ENCODE measurements around the gene ARMC9.

The ARMC9 gene

DNA sequence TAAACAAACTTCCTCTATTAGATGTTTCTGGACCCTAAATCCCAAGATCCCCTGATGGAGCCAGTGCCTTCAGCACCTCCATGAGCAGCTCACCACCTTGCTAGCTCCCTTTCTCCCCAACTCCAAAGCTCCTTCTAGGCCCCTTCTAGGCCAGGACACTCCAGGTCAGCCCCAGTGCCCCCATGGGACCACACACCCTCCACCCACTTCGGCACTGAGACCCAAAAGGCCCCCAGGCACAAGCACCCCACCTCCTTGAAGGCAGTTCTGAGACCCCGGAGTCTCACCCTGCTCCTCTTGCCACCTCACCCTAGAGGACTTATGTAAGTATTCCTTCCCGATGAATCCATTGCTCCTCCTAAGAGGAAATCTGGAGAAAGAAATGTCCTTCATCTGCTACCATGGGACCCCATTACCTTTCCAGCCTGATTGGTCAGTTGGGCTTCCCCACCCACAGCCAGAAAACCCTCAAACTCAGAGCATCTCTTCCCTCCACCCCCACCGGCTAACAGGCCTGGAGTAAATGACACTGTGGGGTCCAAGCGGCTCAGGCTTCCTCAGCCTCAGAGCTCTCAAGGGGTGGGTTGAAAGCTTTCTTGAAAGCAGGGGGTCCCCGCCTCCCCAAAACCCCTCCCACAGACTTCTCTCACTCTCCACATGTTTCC lies 9.8 kb upstream of the ARMC9 start:
- TF ChIP-seq, protein P1, sequence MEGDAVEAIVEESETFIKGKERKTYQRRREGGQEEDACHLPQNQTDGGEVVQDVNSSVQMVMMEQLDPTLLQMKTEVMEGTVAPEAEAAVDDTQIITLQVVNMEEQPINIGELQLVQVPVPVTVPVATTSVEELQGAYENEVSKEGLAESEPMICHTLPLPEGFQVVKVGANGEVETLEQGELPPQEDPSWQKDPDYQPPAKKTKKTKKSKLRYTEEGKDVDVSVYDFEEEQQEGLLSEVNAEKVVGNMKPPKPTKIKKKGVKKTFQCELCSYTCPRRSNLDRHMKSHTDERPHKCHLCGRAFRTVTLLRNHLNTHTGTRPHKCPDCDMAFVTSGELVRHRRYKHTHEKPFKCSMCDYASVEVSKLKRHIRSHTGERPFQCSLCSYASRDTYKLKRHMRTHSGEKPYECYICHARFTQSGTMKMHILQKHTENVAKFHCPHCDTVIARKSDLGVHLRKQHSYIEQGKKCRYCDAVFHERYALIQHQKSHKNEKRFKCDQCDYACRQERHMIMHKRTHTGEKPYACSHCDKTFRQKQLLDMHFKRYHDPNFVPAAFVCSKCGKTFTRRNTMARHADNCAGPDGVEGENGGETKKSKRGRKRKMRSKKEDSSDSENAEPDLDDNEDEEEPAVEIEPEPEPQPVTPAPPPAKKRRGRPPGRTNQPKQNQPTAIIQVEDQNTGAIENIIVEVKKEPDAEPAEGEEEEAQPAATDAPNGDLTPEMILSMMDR (IDR thresholded peaks at IDR 0.05; ENCODE audit: borderline replicate concordance, insufficient read depth, low read depth, low read length) = no peak
- no peak overlapping the region for H3K4me3 ChIP-seq (ENCODE audit: low read depth, low read length)

DNA sequence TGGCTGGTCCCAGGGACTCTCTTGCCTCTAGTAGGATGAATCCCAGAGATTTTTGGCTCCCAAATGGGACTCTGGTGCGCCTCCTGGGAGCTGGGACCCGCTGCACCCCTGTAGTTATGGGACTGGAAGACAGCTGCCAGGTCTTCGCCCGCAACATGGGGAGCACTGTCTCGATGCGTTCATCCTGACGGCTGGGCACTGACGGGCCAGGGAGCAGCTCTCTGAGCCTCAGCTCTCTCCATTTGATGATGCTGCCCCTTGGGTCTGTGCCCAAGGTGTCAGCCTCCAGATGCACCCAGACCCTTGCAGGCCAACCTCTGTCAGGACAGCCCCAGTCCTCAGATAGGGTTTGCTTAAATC lies 9.3 kb upstream of the ARMC9 start:
- H3K4me3 ChIP-seq (ENCODE audit: low read depth, low read length) = no peak overlapping the region
- TF ChIP-seq, protein P1 (IDR thresholded peaks at IDR 0.05; ENCODE audit: borderline replicate concordance, insufficient read depth, low read depth, low read length) = no peak

DNA sequence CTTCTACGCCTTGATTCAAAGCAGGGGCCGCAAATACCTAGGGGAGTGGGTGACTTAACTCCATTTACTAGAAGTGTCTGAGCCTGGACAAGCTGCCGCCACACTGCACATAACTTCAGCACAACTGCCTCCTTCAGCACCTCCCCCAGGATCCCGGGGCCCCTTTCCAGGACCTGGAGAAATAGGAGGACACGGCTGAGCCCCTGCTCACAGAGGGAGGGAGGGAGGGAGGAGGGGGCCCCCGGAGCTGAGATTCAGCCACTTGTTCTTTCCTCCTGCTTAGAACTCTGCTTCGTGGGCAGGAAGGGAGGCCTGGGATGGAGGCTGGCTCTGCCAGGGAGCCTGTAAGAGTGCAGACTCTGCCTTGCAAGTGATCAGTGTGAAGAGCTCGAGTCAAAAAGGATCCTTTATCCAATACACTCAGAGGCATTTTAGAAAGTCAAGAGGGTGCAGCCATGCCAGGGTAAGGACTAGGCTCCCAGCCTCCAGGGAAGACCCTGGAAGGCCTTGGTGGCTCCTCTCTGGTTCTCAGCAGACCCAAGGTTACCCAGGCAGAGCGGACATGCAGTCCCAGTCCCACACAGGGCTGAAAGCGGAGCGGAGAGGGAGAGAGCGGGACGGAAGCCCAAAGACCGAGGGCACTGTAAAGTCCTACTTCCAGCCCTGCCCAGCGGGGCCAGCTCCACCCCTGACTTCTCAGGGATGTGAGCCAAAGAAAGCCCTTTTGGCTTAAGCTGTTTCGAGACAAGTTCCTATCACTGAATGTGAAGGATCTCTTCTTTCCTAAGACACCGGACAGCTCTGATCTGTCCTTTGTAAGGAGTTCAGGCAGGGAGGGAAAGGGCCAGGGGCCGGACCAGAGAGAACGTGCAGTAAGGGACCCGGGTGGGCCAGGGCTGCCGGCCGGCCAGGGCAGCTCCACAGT lies 8.6 kb upstream of the ARMC9 start:
- H3K4me3 ChIP-seq (ENCODE audit: low read depth, low read length) = no peak overlapping the region
- TF ChIP-seq, protein P1 (IDR thresholded peaks at IDR 0.05; ENCODE audit: borderline replicate concordance, insufficient read depth, low read depth, low read length) = no peak

DNA sequence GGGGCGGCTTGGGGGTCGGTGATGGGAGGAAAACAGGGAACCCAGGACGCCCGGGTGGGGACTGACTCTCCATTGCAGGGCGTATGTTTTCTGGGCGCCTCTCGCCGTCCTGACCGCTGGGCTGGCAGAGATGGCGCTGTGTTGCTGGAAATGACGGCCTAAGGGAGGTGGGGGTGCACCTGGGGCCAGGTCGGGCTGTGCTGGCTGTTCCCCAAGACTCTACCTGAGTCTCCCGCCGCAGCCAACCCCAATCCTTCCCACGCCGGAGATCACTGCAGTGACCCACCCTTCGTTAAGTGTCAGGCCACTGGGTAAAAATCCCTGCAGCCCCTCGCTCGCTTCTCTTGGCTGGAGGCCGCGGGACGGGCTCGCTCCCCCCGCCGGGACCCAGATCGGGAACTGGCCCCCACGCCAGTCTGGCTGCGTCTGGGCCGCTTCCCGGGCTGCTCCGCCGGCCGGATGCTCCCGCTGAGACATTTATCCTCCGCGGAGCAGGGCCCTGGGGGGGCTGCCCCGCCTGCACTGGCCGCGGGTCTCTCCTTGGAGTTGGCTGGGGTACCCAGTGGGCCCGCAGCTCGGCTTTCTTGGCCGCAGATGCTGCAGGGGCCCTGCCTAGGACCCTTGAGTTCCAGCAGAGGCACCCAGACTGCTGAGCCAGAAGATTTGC lies 7.8 kb upstream of the ARMC9 start:
- TF ChIP-seq, protein P1 (IDR thresholded peaks at IDR 0.05; ENCODE audit: borderline replicate concordance, insufficient read depth, low read depth, low read length) = no peak
- no peak overlapping the region for H3K4me3 ChIP-seq (ENCODE audit: low read depth, low read length)

DNA sequence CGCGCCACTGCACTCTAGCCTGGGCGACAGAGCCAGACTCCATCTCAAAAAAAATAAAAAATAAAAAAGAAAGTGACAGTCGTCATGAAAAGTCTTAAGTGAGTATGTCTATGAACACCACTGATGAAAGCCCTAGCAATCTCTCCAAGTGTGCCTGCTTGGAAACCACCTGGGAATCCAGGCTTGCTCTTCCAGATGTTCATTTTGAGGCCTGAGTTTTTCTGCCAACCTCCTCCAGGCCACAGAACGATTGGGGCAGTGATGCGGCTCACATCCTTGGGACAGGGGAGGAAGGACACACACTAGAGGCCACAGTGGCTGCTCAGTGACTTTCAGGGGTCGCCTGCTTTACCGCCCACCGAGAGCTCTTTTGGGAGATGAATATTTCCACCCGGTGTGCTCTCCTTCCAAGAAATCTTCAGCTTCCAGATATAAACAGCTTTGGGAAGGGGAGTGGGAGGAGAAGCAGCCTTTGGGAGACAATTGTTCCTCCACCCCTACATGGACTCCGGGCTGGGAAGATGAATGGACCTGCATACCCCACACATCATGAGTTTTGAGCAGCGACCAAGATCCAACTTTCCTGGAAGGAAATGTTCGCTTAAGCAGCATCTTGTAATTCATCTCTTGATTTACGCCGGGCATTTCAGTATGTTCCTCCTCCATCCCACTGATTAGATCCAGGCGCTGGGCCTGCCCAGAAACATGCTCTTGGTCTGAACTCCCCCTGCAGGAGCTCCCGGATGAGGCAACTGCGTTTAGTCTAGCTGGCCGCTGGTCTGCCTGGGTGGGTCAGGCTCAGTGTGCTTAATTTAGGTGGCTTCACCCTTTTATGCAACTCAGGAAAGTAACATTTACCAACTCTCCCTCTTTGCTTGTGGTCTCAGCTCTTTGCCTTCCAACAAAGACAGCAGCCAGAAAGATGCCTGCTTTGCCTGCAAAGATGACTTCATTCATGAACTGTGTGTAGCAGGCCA lies 6.2 kb upstream of the ARMC9 start:
- TF ChIP-seq, protein P1 (IDR thresholded peaks at IDR 0.05; ENCODE audit: borderline replicate concordance, insufficient read depth, low read depth, low read length) = peak; percentile 22; the same call in 1 of the 2 replicates
- no peak overlapping the region for H3K4me3 ChIP-seq (ENCODE audit: low read depth, low read length)

DNA sequence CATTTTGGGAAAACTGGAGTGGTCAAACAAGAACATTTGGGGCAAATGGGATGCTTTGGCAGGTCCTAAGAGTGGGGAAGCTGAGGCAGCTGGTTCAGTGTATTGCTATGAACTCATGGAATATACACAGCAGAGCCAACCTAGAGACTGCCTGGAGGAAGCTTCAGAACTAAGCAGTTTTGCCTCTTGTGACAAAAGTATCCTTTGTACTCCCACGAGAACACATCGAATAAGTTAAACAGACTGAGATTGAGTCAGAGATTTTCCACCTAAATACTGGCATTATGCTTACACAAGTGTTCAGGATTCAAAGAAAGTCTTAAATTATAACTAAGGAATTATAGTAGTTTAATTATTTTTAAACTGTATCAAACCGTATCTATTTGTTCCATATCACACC lies 5.2 kb upstream of the ARMC9 start:
- TF ChIP-seq, protein P1 (IDR thresholded peaks at IDR 0.05; ENCODE audit: borderline replicate concordance, insufficient read depth, low read depth, low read length) = no peak
- no peak overlapping the region for H3K4me3 ChIP-seq (ENCODE audit: low read depth, low read length)

Measured in GM12875 (cell line).